GM12891 (cell line): ENCODE data around the gene SLC27A1.

Experiments used
- PAX5 ChIP-seq: IDR thresholded peaks from 2 replicates; pipeline ENCODE4 v1.6.1; 2011; ENCODE audit warnings: low read length, moderate library complexity, mild to moderate bottlenecking; ENCODE audit not compliant: insufficient read depth, severe bottlenecking
- POLR2A ChIP-seq: IDR thresholded peaks from 2 replicates; pipeline ENCODE4 v1.6.1; 2011; ENCODE audit warnings: low read depth, low read length, control low read depth
- POLR2AphosphoS5 ChIP-seq: IDR thresholded peaks from 2 replicates; pipeline ENCODE4 v1.6.1; 2011; ENCODE audit warnings: low read depth, low read length, control low read depth
- POU2F2 ChIP-seq: IDR thresholded peaks from 2 replicates; pipeline ENCODE4 v1.6.1; 2011; ENCODE audit warnings: low read depth, mild to moderate bottlenecking, control low read depth, low read length, moderate library complexity
- SPI1 ChIP-seq: IDR thresholded peaks from 2 replicates; pipeline ENCODE4 v1.6.1; 2011; ENCODE audit warnings: low read depth, low read length, control low read depth
- TAF1 ChIP-seq: IDR thresholded peaks from 2 replicates; pipeline ENCODE4 v1.6.1; 2011; ENCODE audit warnings: low read depth, low read length, control low read depth

DNA sequence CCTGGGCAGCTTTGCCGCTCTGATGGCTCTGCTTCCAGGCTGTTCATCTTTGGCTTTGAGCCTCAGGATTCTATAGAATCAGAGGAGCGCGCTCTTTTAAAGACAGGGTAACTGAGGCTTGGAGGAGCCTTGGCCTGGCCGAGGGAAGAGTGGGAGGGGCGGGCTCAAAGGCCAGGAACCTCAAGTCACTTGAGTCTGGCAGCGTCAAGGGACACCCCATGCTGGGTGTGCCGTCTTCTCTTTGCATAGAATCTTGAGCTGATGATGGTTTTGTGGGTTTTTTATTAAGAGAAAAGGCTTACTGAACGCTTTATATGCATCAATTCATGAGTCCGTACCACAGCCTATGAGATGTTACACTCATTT lies 42.2 kb downstream of the SLC27A1 start:
- TF ChIP-seq POLR2A (no peak), POLR2AphosphoS5 (no peak), TAF1 (no peak), POU2F2 (no peak), SPI1 (no peak), PAX5 (no peak)
